HG03520 (cell line): ENCODE measurements around the gene PUSL1.

Source experiments
- ATAC-seq: cut with Tn5 transposase; IDR thresholded peaks from one replicate; pipeline ENCODE4 v1.9.1; 2021; ENCODE audit warnings: mild to moderate bottlenecking, moderate library complexity; ENCODE audit not compliant: unreplicated experiment

Gene PUSL1

GRCh38 chr1:1321477-1321876 lies 13.1 kb downstream of the PUSL1 start:
- ATAC-seq: no peak

- ATAC-seq: no peak
Observed at GRCh38 chr1:1322418-1322817, 14.0 kb downstream of the PUSL1 start.

GRCh38 chr1:1322952-1323351 lies 14.6 kb downstream of the PUSL1 start:
- ATAC-seq: no peak

GRCh38 chr1:1324084-1324523 lies 15.7 kb downstream of the PUSL1 start:
- ATAC-seq: no peak

GRCh38 chr1:1324524-1325287 lies 16.3 kb downstream of the PUSL1 start, which contains the start of the genes CPTP and INTS11:
CPTP (plus strand) TSS chr1:1324802; CDS start chr1:1326911, 2,109 bp downstream.
INTS11 (minus strand) TSS chr1:1324660; CDS start chr1:1324608, 52 bp downstream.
- peak; percentile 72 for ATAC-seq

DNA sequence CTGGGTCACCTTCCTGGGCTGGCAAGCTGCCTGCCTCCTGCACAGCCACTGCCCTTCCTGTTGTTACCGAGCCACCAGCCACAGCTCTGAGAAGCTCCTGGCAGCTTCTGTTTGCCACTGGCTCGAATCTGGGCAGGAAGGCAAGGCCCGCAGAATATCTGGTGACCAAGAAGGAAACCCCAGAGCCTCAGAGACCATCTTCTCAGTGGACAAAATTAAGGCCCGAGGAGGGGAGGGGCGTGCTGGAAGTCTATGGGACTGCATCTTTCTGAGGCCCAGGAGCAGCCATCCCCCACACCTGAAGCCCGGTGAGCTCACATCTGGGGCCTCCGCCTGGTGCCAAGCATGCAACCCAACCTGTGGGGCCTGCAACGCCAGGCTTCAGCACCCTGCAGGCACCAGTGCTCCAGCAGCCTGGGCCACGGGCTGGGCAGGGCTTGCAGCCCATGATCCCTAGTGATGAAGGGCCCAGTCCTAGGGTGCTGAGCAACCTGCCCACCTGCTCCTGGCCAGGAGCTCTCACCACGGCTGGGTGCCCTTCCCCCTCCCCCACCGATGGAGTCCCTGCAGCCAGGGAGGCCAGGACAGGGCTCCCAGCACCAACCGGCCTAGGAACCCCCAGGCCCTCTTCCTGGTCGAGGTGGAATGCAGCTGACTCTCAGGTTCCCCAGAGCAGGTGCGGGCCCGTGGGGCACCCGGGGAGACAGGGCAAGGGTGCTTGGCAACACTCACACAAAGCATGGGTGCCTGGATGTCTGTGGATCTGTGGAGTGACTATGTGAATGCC lies 17.1 kb downstream of the PUSL1 start:
- no peak for ATAC-seq

- no peak for ATAC-seq
Observed at GRCh38 chr1:1326075-1326605, 17.7 kb downstream of the PUSL1 start.

- no peak for ATAC-seq
Observed at GRCh38 chr1:1327291-1327690, 18.9 kb downstream of the PUSL1 start.

DNA sequence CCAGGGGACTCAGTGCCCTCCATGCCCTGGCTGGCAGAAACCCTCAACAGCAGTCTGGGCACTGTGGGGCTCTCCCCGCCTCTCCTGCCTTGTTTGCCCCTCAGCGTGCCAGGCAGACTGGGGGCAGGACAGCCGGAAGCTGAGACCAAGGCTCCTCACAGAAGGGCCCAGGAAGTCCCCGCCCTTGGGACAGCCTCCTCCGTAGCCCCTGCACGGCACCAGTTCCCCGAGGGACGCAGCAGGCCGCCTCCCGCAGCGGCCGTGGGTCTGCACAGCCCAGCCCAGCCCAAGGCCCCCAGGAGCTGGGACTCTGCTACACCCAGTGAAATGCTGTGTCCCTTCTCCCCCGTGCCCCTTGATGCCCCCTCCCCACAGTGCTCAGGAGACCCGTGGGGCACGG lies 19.9 kb downstream of the PUSL1 start:
- no peak for ATAC-seq

DNA sequence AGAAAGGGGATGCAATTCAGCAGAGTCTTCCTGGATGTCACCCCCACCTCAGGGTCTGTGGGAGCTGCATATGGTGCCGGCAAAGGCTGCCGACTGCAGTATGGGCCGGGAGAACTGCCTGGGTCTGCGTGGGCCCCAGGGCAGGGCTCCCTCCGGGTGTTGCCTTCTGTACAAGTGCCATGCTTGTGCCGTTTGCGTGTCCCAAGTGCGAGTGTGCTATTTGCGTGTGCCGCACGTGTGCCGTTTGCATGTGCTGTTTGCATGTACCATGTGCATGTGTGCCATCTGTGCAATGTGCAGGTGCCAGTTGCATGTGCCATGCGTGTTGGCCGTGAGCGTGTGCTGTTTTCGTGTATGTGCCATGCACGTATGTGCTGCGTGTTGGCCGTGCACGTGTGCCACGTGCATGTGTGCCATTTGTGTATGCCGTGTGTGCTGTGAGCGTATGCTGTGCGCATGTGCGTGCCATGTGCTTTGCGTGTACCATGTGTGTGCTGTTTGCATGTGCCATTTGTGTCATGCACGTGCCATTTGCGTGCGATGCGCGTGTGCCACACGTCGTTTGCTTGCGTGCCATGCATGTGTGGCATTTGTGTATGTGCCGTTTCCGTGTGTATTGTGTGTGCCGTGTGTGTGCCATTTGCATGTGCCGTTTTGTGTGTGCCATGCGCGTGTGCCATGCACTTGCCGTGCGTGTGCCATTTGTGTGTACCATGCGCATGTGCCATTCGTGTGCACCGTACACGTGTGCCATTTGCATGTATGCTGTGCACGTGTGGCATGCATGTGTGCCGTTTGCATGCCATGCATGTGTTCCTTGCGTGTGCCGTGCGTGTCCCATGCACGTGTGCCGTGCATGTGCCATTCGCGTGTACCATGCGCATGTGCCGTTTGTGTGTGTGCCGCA lies 21.2 kb downstream of the PUSL1 start:
- no peak for ATAC-seq

- no peak for ATAC-seq
Observed at GRCh38 chr1:1330366-1331067, 22.1 kb downstream of the PUSL1 start.

- no peak for ATAC-seq
Observed at GRCh38 chr1:1331068-1331965, 22.9 kb downstream of the PUSL1 start, which contains the start of gene TAS1R3. TAS1R3 (plus strand) TSS chr1:1331280; CDS start chr1:1331346, 66 bp downstream.

GRCh38 chr1:1332031-1332755 lies 23.8 kb downstream of the PUSL1 start:
- ATAC-seq: no peak

- ATAC-seq: no peak
Observed at GRCh38 chr1:1332774-1333480, 24.5 kb downstream of the PUSL1 start.

DNA sequence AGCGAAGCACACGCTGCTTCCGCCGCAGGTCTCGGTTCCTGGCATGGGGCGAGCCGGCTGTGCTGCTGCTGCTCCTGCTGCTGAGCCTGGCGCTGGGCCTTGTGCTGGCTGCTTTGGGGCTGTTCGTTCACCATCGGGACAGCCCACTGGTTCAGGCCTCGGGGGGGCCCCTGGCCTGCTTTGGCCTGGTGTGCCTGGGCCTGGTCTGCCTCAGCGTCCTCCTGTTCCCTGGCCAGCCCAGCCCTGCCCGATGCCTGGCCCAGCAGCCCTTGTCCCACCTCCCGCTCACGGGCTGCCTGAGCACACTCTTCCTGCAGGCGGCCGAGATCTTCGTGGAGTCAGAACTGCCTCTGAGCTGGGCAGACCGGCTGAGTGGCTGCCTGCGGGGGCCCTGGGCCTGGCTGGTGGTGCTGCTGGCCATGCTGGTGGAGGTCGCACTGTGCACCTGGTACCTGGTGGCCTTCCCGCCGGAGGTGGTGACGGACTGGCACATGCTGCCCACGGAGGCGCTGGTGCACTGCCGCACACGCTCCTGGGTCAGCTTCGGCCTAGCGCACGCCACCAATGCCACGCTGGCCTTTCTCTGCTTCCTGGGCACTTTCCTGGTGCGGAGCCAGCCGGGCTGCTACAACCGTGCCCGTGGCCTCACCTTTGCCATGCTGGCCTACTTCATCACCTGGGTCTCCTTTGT lies 25.3 kb downstream of the PUSL1 start:
- no peak for ATAC-seq

GRCh38 chr1:1334835-1335234 lies 26.4 kb downstream of the PUSL1 start:
- no peak for ATAC-seq

GRCh38 chr1:1335283-1335682 lies 26.9 kb downstream of the PUSL1 start:
- no peak for ATAC-seq
